ENCODE results near the gene HNF1A. TPM values are rescaled to one million over a fixed set of nuclear protein-coding genes. Genes with fewer than 3 reads are reported as not detected.

The HNF1A gene
- total RNA-seq, 2 donors from 2014 or later = 0.24 to 0.42 TPM

GRCh38 chr12:120979862-120980696 lies 1.7 kb downstream of the HNF1A start:
- Mint-ChIP-seq H3K4me3 (peak overlapping the region; percentile 47), H3K9me3 (no peaks in the 10 kb centered on the region), H3K4me1 (peaks cover 31% of the 10 kb centered on the region), H3K27me3 (ENCODE audit: insufficient read depth) (no peaks in the 10 kb centered on the region), H3K36me3 (ENCODE audit: low read depth) (peaks cover 3% of the 10 kb centered on the region), H3K27ac (peak overlapping the region; percentile 60)
- H3K4me3 ChIP-seq (ENCODE audit: low read length) = no peak overlapping the region
- no peak for TF ChIP-seq CTCF (conservative IDR thresholded peaks at IDR 0.05)
- peak; percentile 83 for DNase-seq
- no peaks in the 10 kb centered on the region for H3K27me3 ChIP-seq (ENCODE audit: control insufficient read depth, insufficient read depth, low read length, poor library complexity, severe bottlenecking)
- no peaks in the 10 kb centered on the region for H3K36me3 ChIP-seq (ENCODE audit: control insufficient read depth, insufficient read depth, low read length)
- H3K9me3 ChIP-seq (ENCODE audit: control insufficient read depth, low read length) = no peaks in the 10 kb centered on the region
- H3K27ac ChIP-seq (ENCODE audit: low read depth, low read length) = no peak overlapping the region
- no peaks in the 10 kb centered on the region for H3K4me1 ChIP-seq (ENCODE audit: control insufficient read depth, insufficient read depth, low read length)
- 75 to 89% methylated on average over 4 to 11 of the region's 11 CpGs for WGBS, 2 experiments (ENCODE audit: insufficient coverage in 1 of 2, insufficient read length in 1 of 2)
- H3K9ac ChIP-seq (ENCODE audit: extremely low read depth, low read length, poor library complexity, severe bottlenecking) = no peak overlapping the region

- peak overlapping the region; percentile 47 for H3K4me3 Mint-ChIP-seq
- no peaks in the 10 kb centered on the region for H3K36me3 ChIP-seq (ENCODE audit: control insufficient read depth, insufficient read depth, low read length)
- no peaks in the 10 kb centered on the region for H3K4me1 ChIP-seq (ENCODE audit: control insufficient read depth, insufficient read depth, low read length)
- H3K27ac Mint-ChIP-seq = peak overlapping the region; percentile 60
- no peak overlapping the region for H3K4me3 ChIP-seq (ENCODE audit: low read length)
- H3K9ac ChIP-seq (ENCODE audit: extremely low read depth, low read length, poor library complexity, severe bottlenecking) = no peak overlapping the region
- H3K9me3 Mint-ChIP-seq = no peaks in the 10 kb centered on the region
- no peaks in the 10 kb centered on the region for H3K9me3 ChIP-seq (ENCODE audit: control insufficient read depth, low read length)
- TF ChIP-seq CTCF (conservative IDR thresholded peaks at IDR 0.05) = no peak
- no peak for DNase-seq
- no peaks in the 10 kb centered on the region for H3K27me3 Mint-ChIP-seq (ENCODE audit: insufficient read depth)
- H3K4me1 Mint-ChIP-seq = peaks cover 31% of the 10 kb centered on the region
- H3K27me3 ChIP-seq (ENCODE audit: control insufficient read depth, insufficient read depth, low read length, poor library complexity, severe bottlenecking) = no peaks in the 10 kb centered on the region
- H3K36me3 Mint-ChIP-seq (ENCODE audit: low read depth) = peaks cover 3% of the 10 kb centered on the region
- H3K27ac ChIP-seq (ENCODE audit: low read depth, low read length) = no peak overlapping the region
- WGBS, 2 experiments (ENCODE audit: insufficient coverage in 1 of 2, insufficient read length in 1 of 2) = 81 to 85% methylated on average over 6 to 13 of the region's 13 CpGs
Observed at GRCh38 chr12:120980800-120981368, 2.5 kb downstream of the HNF1A start.

GRCh38 chr12:120981407-120981941 lies 3.1 kb downstream of the HNF1A start:
- Histone ChIP-seq H3K27me3 (ENCODE audit: control insufficient read depth, insufficient read depth, low read length, poor library complexity, severe bottlenecking) (no peaks in the 10 kb centered on the region), H3K4me1 (ENCODE audit: control insufficient read depth, insufficient read depth, low read length) (no peaks in the 10 kb centered on the region), H3K36me3 (ENCODE audit: control insufficient read depth, insufficient read depth, low read length) (no peaks in the 10 kb centered on the region), H3K9me3 (ENCODE audit: control insufficient read depth, low read length) (no peaks in the 10 kb centered on the region), H3K27ac (ENCODE audit: low read depth, low read length) (no peak overlapping the region), H3K4me3 (ENCODE audit: low read length) (no peak overlapping the region), H3K9ac (ENCODE audit: extremely low read depth, low read length, poor library complexity, severe bottlenecking) (no peak overlapping the region)
- Mint-ChIP-seq H3K9me3 (no peaks in the 10 kb centered on the region), H3K4me1 (peaks cover 33% of the 10 kb centered on the region), H3K36me3 (ENCODE audit: low read depth) (no peaks in the 10 kb centered on the region), H3K27ac (peak overlapping the region; percentile 2), H3K4me3 (no peak overlapping the region), H3K27me3 (ENCODE audit: insufficient read depth) (no peaks in the 10 kb centered on the region)
- WGBS, 2 experiments (ENCODE audit: insufficient coverage in 1 of 2, insufficient read length in 1 of 2) = 80 to 89% methylated on average over 5 to 6 of the region's 6 CpGs
- DNase-seq = no peak
- no peak for TF ChIP-seq CTCF (conservative IDR thresholded peaks at IDR 0.05)

Measured in endodermal cell (in vitro differentiated cells).